LNCAP (cell line): ENCODE measurements around the gene MZT2A.

Experiments
- CTCF ChIP-seq: fragments of 450-650 bp; IDR thresholded peaks from 2 replicates; pipeline ENCODE4 v1.5.1; 2017; ENCODE audit warnings: mild to moderate bottlenecking

The MZT2A gene

GRCh38 chr2:131516621-131517020 is 24.4 kb upstream of the MZT2A start:
- peak; percentile 20; the same call in 1 of the 2 replicates for TF ChIP-seq CTCF

- no peak for TF ChIP-seq CTCF
These were observed 23.8 kb upstream of the MZT2A start for GRCh38 chr2:131516011-131516410.

GRCh38 chr2:131509615-131510014 is 17.4 kb upstream of the MZT2A start:
- no peak for TF ChIP-seq CTCF

- no peak for TF ChIP-seq CTCF
These were observed 1.2 kb upstream of the MZT2A start for GRCh38 chr2:131493199-131493968.

GRCh38 chr2:131492418-131493198 is 411 bp upstream of the MZT2A start:
- peak; percentile 82 for TF ChIP-seq CTCF

GRCh38 chr2:131488306-131489205 is 3.6 kb downstream of the MZT2A start:
- TF ChIP-seq CTCF = no peak

GRCh38 chr2:131475831-131476230 is 16.4 kb downstream of the MZT2A start, which contains the start of gene TUBA3D:
TUBA3D (plus strand) TSS chr2:131476119; CDS start chr2:131476200, 81 bp downstream.
- TF ChIP-seq CTCF = no peak
